SK-N-SH treated with all-trans-retinoic acid at 6 μM for 48 hours (cell line): ENCODE measurements around the gene PBX3.

Experiments used
- ATAC-seq: fragments of 200-7000 bp; cut with Tn5 transposase; 3 replicates; pipeline ENCODE4 v1.9.1; 2020; ENCODE audit warnings: mild to moderate bottlenecking, moderate library complexity
- ARNTL ChIP-seq: fragments of 450-650 bp; formaldehyde crosslinking; IDR thresholded peaks from 2 replicates; pipeline ENCODE4 v1.5.0; 2020; ENCODE audit warnings: low read depth, mild to moderate bottlenecking, moderate library complexity, borderline replicate concordance
- BACH2 ChIP-seq: fragments of 250-450 bp; sonication (Bioruptor Pico); IDR thresholded peaks from 2 replicates; pipeline ENCODE4 v1.9.0; 2021; ENCODE audit warnings: mild to moderate bottlenecking, borderline replicate concordance
- CREB5 ChIP-seq: fragments of 250-450 bp; sonication (Bioruptor Pico); IDR thresholded peaks from 2 replicates; pipeline ENCODE4 v1.5.1; 2020; ENCODE audit warnings: low read depth, mild to moderate bottlenecking, moderate library complexity
- CSDC2 ChIP-seq: fragments of 250-450 bp; sonication (Bioruptor Pico); IDR thresholded peaks from 2 replicates; pipeline ENCODE4 v1.5.0; 2020; ENCODE audit warnings: mild to moderate bottlenecking, moderate library complexity
- ESRRG ChIP-seq: fragments of 250-450 bp; sonication (Bioruptor Pico); IDR thresholded peaks from 2 replicates; pipeline ENCODE4 v1.6.1; 2021; ENCODE audit warnings: mild to moderate bottlenecking
- GLIS3 ChIP-seq: fragments of 250-450 bp; sonication (Bioruptor Pico); IDR thresholded peaks from 2 replicates; pipeline ENCODE4 v1.5.0; 2020; ENCODE audit warnings: mild to moderate bottlenecking, moderate library complexity
- ISL1 ChIP-seq: fragments of 250-450 bp; sonication (Bioruptor Pico); IDR thresholded peaks from 2 replicates; pipeline ENCODE4 v2.1.2; 2022; ENCODE audit warnings: mild to moderate bottlenecking, moderate library complexity
- OSR1 ChIP-seq: fragments of 250-450 bp; sonication (Bioruptor Pico); IDR thresholded peaks from 2 replicates; pipeline ENCODE4 v1.8.0; 2022; ENCODE audit warnings: moderate library complexity, mild to moderate bottlenecking, inconsistent platforms
- PPARA ChIP-seq: fragments of 250-450 bp; sonication (Bioruptor Pico); IDR thresholded peaks from 2 replicates; pipeline ENCODE4 v1.5.0; 2020; ENCODE audit warnings: mild to moderate bottlenecking, borderline replicate concordance
- RARB ChIP-seq: fragments of 250-450 bp; sonication (Bioruptor Pico); IDR thresholded peaks from 2 replicates; pipeline ENCODE4 v1.8.0; 2021; ENCODE audit warnings: mild to moderate bottlenecking, moderate library complexity
- SNAI2 ChIP-seq: fragments of 250-450 bp; sonication (Bioruptor Pico); IDR thresholded peaks from 2 replicates; pipeline ENCODE4 v1.5.0; 2020; ENCODE audit warnings: mild to moderate bottlenecking, moderate library complexity
- TCF4 ChIP-seq: fragments of 250-450 bp; sonication (Bioruptor Pico); IDR thresholded peaks from 2 replicates; pipeline ENCODE4 v1.8.0; 2021; ENCODE audit warnings: mild to moderate bottlenecking, moderate library complexity, borderline replicate concordance
- TOX ChIP-seq: fragments of 250-450 bp; sonication (Bioruptor Pico); IDR thresholded peaks from 2 replicates; pipeline ENCODE4 v1.8.0; 2021; ENCODE audit warnings: mild to moderate bottlenecking, moderate library complexity, borderline replicate concordance
- TSHZ2 ChIP-seq: fragments of 250-450 bp; sonication (Bioruptor Pico); IDR thresholded peaks from 2 replicates; pipeline ENCODE4 v1.5.0; 2020; ENCODE audit warnings: mild to moderate bottlenecking, moderate library complexity
- ZFP3 ChIP-seq: fragments of 250-450 bp; sonication (Bioruptor Pico); IDR thresholded peaks from 2 replicates; pipeline ENCODE4 v1.5.0; 2020; ENCODE audit warnings: mild to moderate bottlenecking, moderate library complexity
- ZFP30 ChIP-seq: fragments of 450-650 bp; formaldehyde crosslinking; IDR thresholded peaks from 2 replicates; pipeline ENCODE4 v1.5.0; 2022; ENCODE audit warnings: mild to moderate bottlenecking, moderate library complexity
- ZNF70 ChIP-seq: fragments of 450-650 bp; formaldehyde crosslinking; IDR thresholded peaks from 2 replicates; pipeline ENCODE4 v1.5.0; 2020; ENCODE audit warnings: mild to moderate bottlenecking, moderate library complexity
- TF ChIP-seq, protein P1 (sequence below): fragments of 250-450 bp; sonication (Bioruptor Pico); IDR thresholded peaks from 2 replicates; pipeline ENCODE4 v1.5.1; 2021; ENCODE audit warnings: mild to moderate bottlenecking, moderate library complexity
- TF ChIP-seq, protein P2 (sequence below): fragments of 250-450 bp; sonication (Bioruptor Pico); IDR thresholded peaks from 2 replicates; pipeline ENCODE4 v1.8.0; 2020; ENCODE audit warnings: mild to moderate bottlenecking, moderate library complexity, borderline replicate concordance
- TF ChIP-seq, protein P3 (sequence below): fragments of 250-450 bp; sonication (Bioruptor Pico); IDR thresholded peaks from 2 replicates; pipeline ENCODE4 v1.8.0; 2021; ENCODE audit warnings: low read depth, mild to moderate bottlenecking, moderate library complexity, borderline replicate concordance

Gene PBX3

GRCh38 chr9:125767349-125767748 is 20.2 kb downstream of the PBX3 start:
- TF ChIP-seq BACH2 (CRISPR knock-in tag) (no peak), CREB5 (CRISPR knock-in tag) (no peak), ARNTL (CRISPR knock-in tag) (no peak), ESRRG (CRISPR knock-in tag) (no peak), ISL1 (CRISPR knock-in tag) (no peak), RARB (no peak), ZNF70 (no peak), GLIS3 (CRISPR knock-in tag) (no peak), ZFP30 (CRISPR knock-in tag) (no peak), TSHZ2 (CRISPR knock-in tag) (no peak)
- TF ChIP-seq, protein P1, sequence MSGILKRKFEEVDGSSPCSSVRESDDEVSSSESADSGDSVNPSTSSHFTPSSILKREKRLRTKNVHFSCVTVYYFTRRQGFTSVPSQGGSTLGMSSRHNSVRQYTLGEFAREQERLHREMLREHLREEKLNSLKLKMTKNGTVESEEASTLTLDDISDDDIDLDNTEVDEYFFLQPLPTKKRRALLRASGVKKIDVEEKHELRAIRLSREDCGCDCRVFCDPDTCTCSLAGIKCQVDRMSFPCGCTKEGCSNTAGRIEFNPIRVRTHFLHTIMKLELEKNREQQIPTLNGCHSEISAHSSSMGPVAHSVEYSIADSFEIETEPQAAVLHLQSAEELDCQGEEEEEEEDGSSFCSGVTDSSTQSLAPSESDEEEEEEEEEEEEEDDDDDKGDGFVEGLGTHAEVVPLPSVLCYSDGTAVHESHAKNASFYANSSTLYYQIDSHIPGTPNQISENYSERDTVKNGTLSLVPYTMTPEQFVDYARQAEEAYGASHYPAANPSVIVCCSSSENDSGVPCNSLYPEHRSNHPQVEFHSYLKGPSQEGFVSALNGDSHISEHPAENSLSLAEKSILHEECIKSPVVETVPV (CRISPR knock-in tag) = no peak
- no peak for ATAC-seq

DNA sequence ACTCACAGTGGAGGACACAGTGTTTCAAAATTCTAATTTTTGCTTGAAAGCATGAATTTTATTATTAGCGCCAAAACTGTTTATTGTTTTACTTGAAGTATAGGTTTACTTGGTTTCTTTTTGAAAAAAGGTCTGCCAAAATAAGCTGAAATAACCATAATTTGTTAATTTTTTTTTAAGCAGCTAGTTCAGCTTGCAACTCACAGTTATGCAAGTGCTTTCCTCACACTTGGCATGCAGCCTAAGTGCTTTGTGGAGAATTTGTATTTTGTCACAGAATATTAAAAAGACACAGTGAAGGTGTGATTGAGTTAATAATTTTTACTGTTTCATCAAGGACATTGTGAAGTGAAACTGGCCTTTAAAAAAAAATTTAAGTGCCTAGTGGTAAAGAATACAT is 21.6 kb downstream of the PBX3 start:
- no peak for ATAC-seq
- TF ChIP-seq TSHZ2 (CRISPR knock-in tag) (no peak), SNAI2 (CRISPR knock-in tag) (no peak), ZFP3 (no peak), TOX (CRISPR knock-in tag) (no peak), CSDC2 (CRISPR knock-in tag) (no peak), ARNTL (CRISPR knock-in tag) (no peak), RARB (no peak), PPARA (CRISPR knock-in tag) (no peak), BACH2 (CRISPR knock-in tag) (no peak), ZFP30 (CRISPR knock-in tag) (no peak), ZNF70 (no peak), TCF4 (CRISPR knock-in tag) (no peak), ISL1 (CRISPR knock-in tag) (no peak), GLIS3 (CRISPR knock-in tag) (no peak), OSR1 (CRISPR knock-in tag) (no peak), CREB5 (CRISPR knock-in tag) (no peak)
- TF ChIP-seq, protein P1 (CRISPR knock-in tag) = no peak
- TF ChIP-seq, protein P2, sequence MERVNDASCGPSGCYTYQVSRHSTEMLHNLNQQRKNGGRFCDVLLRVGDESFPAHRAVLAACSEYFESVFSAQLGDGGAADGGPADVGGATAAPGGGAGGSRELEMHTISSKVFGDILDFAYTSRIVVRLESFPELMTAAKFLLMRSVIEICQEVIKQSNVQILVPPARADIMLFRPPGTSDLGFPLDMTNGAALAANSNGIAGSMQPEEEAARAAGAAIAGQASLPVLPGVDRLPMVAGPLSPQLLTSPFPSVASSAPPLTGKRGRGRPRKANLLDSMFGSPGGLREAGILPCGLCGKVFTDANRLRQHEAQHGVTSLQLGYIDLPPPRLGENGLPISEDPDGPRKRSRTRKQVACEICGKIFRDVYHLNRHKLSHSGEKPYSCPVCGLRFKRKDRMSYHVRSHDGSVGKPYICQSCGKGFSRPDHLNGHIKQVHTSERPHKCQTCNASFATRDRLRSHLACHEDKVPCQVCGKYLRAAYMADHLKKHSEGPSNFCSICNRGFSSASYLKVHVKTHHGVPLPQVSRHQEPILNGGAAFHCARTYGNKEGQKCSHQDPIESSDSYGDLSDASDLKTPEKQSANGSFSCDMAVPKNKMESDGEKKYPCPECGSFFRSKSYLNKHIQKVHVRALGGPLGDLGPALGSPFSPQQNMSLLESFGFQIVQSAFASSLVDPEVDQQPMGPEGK (CRISPR knock-in tag) = no peak
- TF ChIP-seq, protein P3, sequence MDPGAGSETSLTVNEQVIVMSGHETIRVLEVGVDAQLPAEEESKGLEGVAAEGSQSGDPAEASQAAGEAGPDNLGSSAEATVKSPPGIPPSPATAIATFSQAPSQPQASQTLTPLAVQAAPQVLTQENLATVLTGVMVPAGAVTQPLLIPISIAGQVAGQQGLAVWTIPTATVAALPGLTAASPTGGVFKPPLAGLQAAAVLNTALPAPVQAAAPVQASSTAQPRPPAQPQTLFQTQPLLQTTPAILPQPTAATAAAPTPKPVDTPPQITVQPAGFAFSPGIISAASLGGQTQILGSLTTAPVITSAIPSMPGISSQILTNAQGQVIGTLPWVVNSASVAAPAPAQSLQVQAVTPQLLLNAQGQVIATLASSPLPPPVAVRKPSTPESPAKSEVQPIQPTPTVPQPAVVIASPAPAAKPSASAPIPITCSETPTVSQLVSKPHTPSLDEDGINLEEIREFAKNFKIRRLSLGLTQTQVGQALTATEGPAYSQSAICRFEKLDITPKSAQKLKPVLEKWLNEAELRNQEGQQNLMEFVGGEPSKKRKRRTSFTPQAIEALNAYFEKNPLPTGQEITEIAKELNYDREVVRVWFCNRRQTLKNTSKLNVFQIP (CRISPR knock-in tag) = no peak
- TF ChIP-seq, all 23 proteins: peak for 0
